Measurements from ENCODE around the gene POC5. TPM values are rescaled to one million over a fixed set of nuclear protein-coding genes. Genes with fewer than 3 reads are reported as not detected.
"Not testable (repeated sequence)": the region's sequence is repeated elsewhere in the genome, so short reads cannot be mapped to it uniquely, and the experiment has no call there.

Gene POC5
- polyA plus RNA-seq, 1 donor from 2014 or later = 14.3 TPM

- no peak overlapping the region for H3K4me3 Mint-ChIP-seq
- H3K9me3 Mint-ChIP-seq = peaks cover 0 to 2% (median 2%) of the 10 kb centered on the region in 3 donors
- no peaks in the 10 kb centered on the region for H3K36me3 Mint-ChIP-seq
- peaks cover 3% of the 10 kb centered on the region for H3K27me3 Mint-ChIP-seq
- H3K27ac Mint-ChIP-seq = peak overlapping the region in 1 of 3 donors; percentile 54
- peaks cover 11 to 13% (median 11%) of the 10 kb centered on the region in 3 donors for H3K4me1 Mint-ChIP-seq
Observed at GRCh38 chr5:75720882-75721281, 3.6 kb upstream of the POC5 start.

GRCh38 chr5:75716715-75717081, 539 bp downstream of the POC5 start:
- peaks cover 22 to 33% (median 31%) of the 10 kb centered on the region in 3 donors for H3K4me1 Mint-ChIP-seq
- peak overlapping the region; percentile 71 to 97 (median 97) for H3K27ac Mint-ChIP-seq
- no peaks in the 10 kb centered on the region for H3K27me3 Mint-ChIP-seq
- H3K36me3 Mint-ChIP-seq = peaks cover 3% of the 10 kb centered on the region
- H3K9me3 Mint-ChIP-seq = no peaks in the 10 kb centered on the region
- peak overlapping the region; percentile 92 to 100 (median 99) for H3K4me3 Mint-ChIP-seq

- H3K27me3 Mint-ChIP-seq = no peaks in the 10 kb centered on the region
- H3K4me1 Mint-ChIP-seq = peaks cover 18 to 34% (median 28%) of the 10 kb centered on the region in 3 donors
- H3K4me3 Mint-ChIP-seq = no peak overlapping the region
- no peak overlapping the region for H3K27ac Mint-ChIP-seq
- H3K36me3 Mint-ChIP-seq = peaks cover 8% of the 10 kb centered on the region
- no peaks in the 10 kb centered on the region for H3K9me3 Mint-ChIP-seq
Observed at GRCh38 chr5:75712091-75712490, 5.1 kb downstream of the POC5 start.

- Mint-ChIP-seq H3K9me3 (no peaks in the 10 kb centered on the region), H3K4me1 (peaks cover 14 to 30% (median 24%) of the 10 kb centered on the region in 3 donors), H3K4me3 (no peak overlapping the region), H3K36me3 (peaks cover 8% of the 10 kb centered on the region), H3K27ac (no peak overlapping the region), H3K27me3 (no peaks in the 10 kb centered on the region)
Observed at GRCh38 chr5:75711151-75711550, 6.1 kb downstream of the POC5 start.

- no peak overlapping the region for H3K27ac Mint-ChIP-seq
- H3K4me3 Mint-ChIP-seq = no peak overlapping the region
- no peaks in the 10 kb centered on the region for H3K9me3 Mint-ChIP-seq
- H3K36me3 Mint-ChIP-seq = peaks cover 10% of the 10 kb centered on the region
- H3K27me3 Mint-ChIP-seq = no peaks in the 10 kb centered on the region
- H3K4me1 Mint-ChIP-seq = peaks cover 9 to 28% (median 22%) of the 10 kb centered on the region in 3 donors
Observed at GRCh38 chr5:75710637-75711036, 6.6 kb downstream of the POC5 start.

- Mint-ChIP-seq H3K4me1 (peaks cover 2 to 10% (median 7%) of the 10 kb centered on the region in 3 donors), H3K9me3 (no peaks in the 10 kb centered on the region), H3K27ac (no peak overlapping the region), H3K4me3 (no peak overlapping the region), H3K27me3 (no peaks in the 10 kb centered on the region), H3K36me3 (peaks cover 7% of the 10 kb centered on the region)
Observed at GRCh38 chr5:75707911-75708509, 9.2 kb downstream of the POC5 start.

- Mint-ChIP-seq H3K36me3 (peaks cover 9% of the 10 kb centered on the region), H3K27ac (no peak overlapping the region), H3K9me3 (no peaks in the 10 kb centered on the region), H3K4me3 (no peak overlapping the region), H3K27me3 (no peaks in the 10 kb centered on the region), H3K4me1 (peaks cover 1 to 8% (median 7%) of the 10 kb centered on the region in 3 donors)
Observed at GRCh38 chr5:75706775-75707174, 10.5 kb downstream of the POC5 start.

GRCh38 chr5:75706016-75706415, 11.2 kb downstream of the POC5 start:
- no peaks in the 10 kb centered on the region for H3K9me3 Mint-ChIP-seq
- H3K27me3 Mint-ChIP-seq = no peaks in the 10 kb centered on the region
- peaks cover 10% of the 10 kb centered on the region for H3K36me3 Mint-ChIP-seq
- H3K4me3 Mint-ChIP-seq = no peak overlapping the region
- H3K27ac Mint-ChIP-seq = no peak overlapping the region
- peaks cover 1 to 8% (median 7%) of the 10 kb centered on the region in 3 donors for H3K4me1 Mint-ChIP-seq

- Mint-ChIP-seq H3K4me3 (no peak overlapping the region), H3K27me3 (no peaks in the 10 kb centered on the region), H3K9me3 (no peaks in the 10 kb centered on the region), H3K36me3 (peaks cover 7% of the 10 kb centered on the region), H3K27ac (no peak overlapping the region), H3K4me1 (peaks cover 1 to 5% (median 4%) of the 10 kb centered on the region in 3 donors)
Observed at GRCh38 chr5:75701856-75702255, 15.4 kb downstream of the POC5 start.

- not testable (repeated sequence) for H3K4me3 Mint-ChIP-seq, H3K9me3 Mint-ChIP-seq, H3K27ac Mint-ChIP-seq, H3K4me1 Mint-ChIP-seq, H3K27me3 Mint-ChIP-seq
- H3K36me3 Mint-ChIP-seq = peaks cover 10% of the 10 kb centered on the region
Observed at GRCh38 chr5:75695472-75696351, 21.5 kb downstream of the POC5 start.

GRCh38 chr5:75694781-75695180, 22.5 kb downstream of the POC5 start:
- Mint-ChIP-seq H3K27me3 (no peaks in the 10 kb centered on the region), H3K27ac (no peak overlapping the region), H3K4me1 (peaks cover 0 to 2% (median 0%) of the 10 kb centered on the region in 3 donors), H3K9me3 (no peaks in the 10 kb centered on the region), H3K4me3 (no peak overlapping the region), H3K36me3 (peaks cover 9% of the 10 kb centered on the region)

GRCh38 chr5:75690669-75691068, 26.6 kb downstream of the POC5 start:
- Mint-ChIP-seq H3K27me3 (no peaks in the 10 kb centered on the region), H3K4me3 (no peak overlapping the region), H3K27ac (no peak overlapping the region), H3K9me3 (no peaks in the 10 kb centered on the region), H3K36me3 (peaks cover 7% of the 10 kb centered on the region), H3K4me1 (no peaks in the 10 kb centered on the region)

- no peaks in the 10 kb centered on the region for H3K27me3 Mint-ChIP-seq
- H3K4me1 Mint-ChIP-seq = no peaks in the 10 kb centered on the region
- peaks cover 4% of the 10 kb centered on the region for H3K36me3 Mint-ChIP-seq
- peak overlapping the region in 1 of 3 donors; percentile 60 for H3K27ac Mint-ChIP-seq
- no peaks in the 10 kb centered on the region for H3K9me3 Mint-ChIP-seq
- no peak overlapping the region for H3K4me3 Mint-ChIP-seq
Observed at GRCh38 chr5:75686480-75686879, 30.8 kb downstream of the POC5 start.

GRCh38 chr5:75685141-75685540, 32.1 kb downstream of the POC5 start:
- Mint-ChIP-seq H3K36me3 (peaks cover 4% of the 10 kb centered on the region), H3K27me3 (no peaks in the 10 kb centered on the region), H3K4me3 (no peak overlapping the region), H3K27ac (no peak overlapping the region), H3K4me1 (peaks cover 0 to 2% (median 0%) of the 10 kb centered on the region in 3 donors), H3K9me3 (no peaks in the 10 kb centered on the region)

GRCh38 chr5:75681125-75681830, 36.0 kb downstream of the POC5 start:
- H3K9me3 Mint-ChIP-seq = no peaks in the 10 kb centered on the region
- H3K27me3 Mint-ChIP-seq = no peaks in the 10 kb centered on the region
- H3K4me1 Mint-ChIP-seq = peaks cover 0 to 2% (median 2%) of the 10 kb centered on the region in 3 donors
- H3K36me3 Mint-ChIP-seq = peaks cover 4% of the 10 kb centered on the region
- H3K4me3 Mint-ChIP-seq = no peak overlapping the region
- H3K27ac Mint-ChIP-seq = no peak overlapping the region
